HepG2 (cell line): ENCODE measurements around the gene TP73. TPM values are rescaled to one million over a fixed set of nuclear protein-coding genes. Genes with fewer than 3 reads are reported as not detected.
A peak's percentile ranks its signal among the peaks of the same experiment; 100 is the strongest.

ENCODE experiments used
- BCL6 ChIP-seq: IDR thresholded peaks from 2 replicates; pipeline ENCODE4 v1.6.1; 2016; ENCODE audit warnings: missing genetic modification reagents, missing compliant biosample characterization
- CREM ChIP-seq, 2 experiments: sonication (generic) in 1 of 2; formaldehyde crosslinking in 1 of 2; IDR thresholded peaks; 2 replicates each; pipeline versions ENCODE4 v1.4.0 to v1.6.1; 2016 to 2020; ENCODE audit warnings: antibody characterized with exemption in 1 of 2, mild to moderate bottlenecking in 1 of 2, missing genetic modification reagents in 1 of 2
- EED ChIP-seq: sonication (generic); formaldehyde crosslinking; IDR thresholded peaks from 2 replicates; pipeline ENCODE4 v1.5.0; 2020; ENCODE audit warnings: mild to moderate bottlenecking, missing genetic modification reagents
- FOXP1 ChIP-seq, 2 experiments: fragments of 450-650 bp in 1 of 2; IDR thresholded peaks; 2 replicates each; pipeline ENCODE4 v1.6.1; 2017 to 2018; ENCODE audit warnings: antibody characterized with exemption in 1 of 2
- HCFC1 ChIP-seq: fragments of 150-350 bp; IDR thresholded peaks from 2 replicates; pipeline ENCODE4 v1.6.1; 2014; ENCODE audit warnings: low read depth, low read length
- HNF4G ChIP-seq, 2 experiments: sonication (generic) in 1 of 2; formaldehyde crosslinking in 1 of 2; IDR thresholded peaks; 2 replicates each; pipeline versions ENCODE4 v1.4.0 to v1.6.1; 2011 to 2020; ENCODE audit warnings: borderline replicate concordance in 2 of 2, low read depth in 2 of 2, mild to moderate bottlenecking in 2 of 2, low read length in 1 of 2, missing genetic modification reagents in 1 of 2, moderate library complexity in 1 of 2
- KLF9 ChIP-seq: IDR thresholded peaks from 2 replicates; pipeline ENCODE4 v1.6.1; 2016; ENCODE audit warnings: low read depth
- MYC ChIP-seq: sonication (generic); formaldehyde crosslinking; IDR thresholded peaks from 2 replicates; pipeline ENCODE4 v1.9.0; 2021; ENCODE audit warnings: missing genetic modification reagents, borderline replicate concordance
- NCOA5 ChIP-seq: sonication (generic); formaldehyde crosslinking; IDR thresholded peaks from 2 replicates; pipeline ENCODE4 v1.4.0; 2020; ENCODE audit warnings: missing genetic modification reagents
- NR2F6 ChIP-seq, 2 experiments: IDR thresholded peaks; 2 replicates each; pipeline ENCODE4 v1.6.1; 2016; ENCODE audit warnings: antibody characterized with exemption in 1 of 2, mild to moderate bottlenecking in 1 of 2
- NRL ChIP-seq: sonication (generic); formaldehyde crosslinking; IDR thresholded peaks from 2 replicates; pipeline ENCODE4 v1.5.0; 2020; ENCODE audit warnings: missing genetic modification reagents, mild to moderate bottlenecking, moderate library complexity, borderline replicate concordance
- PCBP2 ChIP-seq: fragments of 200-400 bp; formaldehyde crosslinking; optimal IDR thresholded peaks from 2 replicates; pipeline ENCODE3; 2018; ENCODE audit warnings: low read length, low read depth; ENCODE audit not compliant: poor library complexity, severe bottlenecking
- SOX13 ChIP-seq, 3 experiments: fragments of 450-650 bp in 1 of 3; sonication (generic) in 1 of 3; formaldehyde crosslinking in 1 of 3; IDR thresholded peaks in 2 of 3; conservative IDR thresholded peaks in 1 of 3; 2 replicates each; pipeline versions ENCODE4 v1.5.0 to v1.6.1; 2016 to 2020; ENCODE audit warnings: antibody characterized with exemption in 1 of 3, mild to moderate bottlenecking in 1 of 3, missing compliant biosample characterization in 1 of 3, missing genetic modification reagents in 1 of 3, moderate library complexity in 1 of 3
- ZBTB38 ChIP-seq: sonication (generic); formaldehyde crosslinking; IDR thresholded peaks from 2 replicates; pipeline ENCODE4 v1.5.1; 2020; ENCODE audit warnings: mild to moderate bottlenecking, missing genetic modification reagents
- ZBTB7B ChIP-seq: sonication (generic); formaldehyde crosslinking; IDR thresholded peaks from 2 replicates; pipeline ENCODE4 v1.4.0; 2020; ENCODE audit warnings: missing genetic modification reagents
- ZNF605 ChIP-seq: sonication (generic); formaldehyde crosslinking; IDR thresholded peaks from 2 replicates; pipeline ENCODE4 v1.8.0; 2022; ENCODE audit warnings: mild to moderate bottlenecking, missing genetic modification reagents
- polyA plus RNA-seq, 8 experiments: library from polyadenylated mRNA; depleted of rRNA in 3 of 8; stranded (reverse) in 7 of 8; unstranded in 1 of 8; fragments of >200 nt; fragmentation: Illumina TruSeq in 4 of 8; extraction: Trizol in 4 of 8; gene quantifications; 2 replicates each; pipeline versions ENCODE4 v1.2.1 to v1.2.3, GENCODE V29; 2011 to 2016; ENCODE audit warnings: low read depth in 4 of 8, missing spikeins in 1 of 8, mixed read lengths in 1 of 8; ENCODE audit not compliant: insufficient read depth in 1 of 8
- total RNA-seq, 5 experiments: library from RNA; depleted of rRNA; stranded (reverse); fragments of >200 nt; fragmentation: Illumina TruSeq; extraction: Trizol; gene quantifications; 2 replicates each; pipeline ENCODE4 v1.2.3, GENCODE V29; 2016; ENCODE audit warnings: low read depth in 1 of 5
- TF ChIP-seq, protein P1 (sequence below): sonication (generic); formaldehyde crosslinking; IDR thresholded peaks from 2 replicates; pipeline ENCODE4 v1.8.0; 2023; ENCODE audit warnings: mild to moderate bottlenecking, missing genetic modification reagents
- TF ChIP-seq, protein P2 (sequence below): IDR thresholded peaks from 2 replicates; pipeline ENCODE4 v1.6.1; 2016; ENCODE audit warnings: low read depth, control low read depth
- TF ChIP-seq, protein P3 (sequence below): sonication (generic); formaldehyde crosslinking; IDR thresholded peaks from 2 replicates; pipeline ENCODE4 v1.5.1; 2020; ENCODE audit warnings: missing genetic modification reagents, mild to moderate bottlenecking, borderline replicate concordance
- TF ChIP-seq, protein P4 (sequence below): sonication (generic); formaldehyde crosslinking; IDR thresholded peaks from 2 replicates; pipeline ENCODE4 v1.5.0; 2020; ENCODE audit warnings: mild to moderate bottlenecking, missing genetic modification reagents, borderline replicate concordance

TP73 gene
- total and polyA plus RNA-seq, 2 of the 13 experiments (the other 11 are each of a cell fraction or from before 2014, with no cell fraction given): 0.49 to 1.1 TPM

DNA sequence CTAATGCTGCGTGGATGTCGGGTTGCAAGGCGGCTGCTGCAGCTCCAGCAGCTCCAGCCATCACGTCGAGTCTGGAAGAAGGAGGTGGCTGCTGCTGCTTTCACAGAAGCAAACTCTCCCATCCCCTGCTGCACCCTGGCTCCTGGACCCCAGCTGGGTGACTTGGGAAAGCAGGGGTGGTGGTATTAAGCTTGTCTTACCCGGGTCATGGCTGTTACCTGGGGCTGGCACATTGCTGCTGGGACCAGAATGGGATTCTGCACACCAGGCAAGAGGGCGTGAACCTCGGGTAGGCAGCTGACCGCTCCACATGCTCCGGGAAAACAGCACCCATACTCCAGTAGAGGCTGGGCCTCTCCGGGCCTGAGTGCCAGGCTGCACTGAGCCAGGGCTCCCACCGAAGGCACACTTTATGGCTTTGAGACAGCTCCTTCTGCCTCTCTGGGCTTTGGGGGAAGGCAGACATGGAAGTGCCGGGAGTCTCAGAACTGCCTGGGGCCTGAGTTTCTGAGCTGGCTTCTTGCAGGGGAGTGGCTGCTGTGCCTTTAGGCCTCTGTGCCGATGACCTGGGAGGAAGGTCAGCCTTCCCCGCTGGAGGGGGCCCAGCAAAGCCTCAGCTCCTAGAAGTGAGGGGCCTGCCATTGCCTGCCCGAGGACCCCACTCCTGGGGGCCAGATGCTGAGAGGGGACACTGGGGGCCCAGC is 121.4 kb downstream of the TP73 start (continued):
- peak; percentile 6; the same call in 1 of the 2 replicates for TF ChIP-seq HNF4G (IDR thresholded peaks at IDR 0.05; ENCODE audit: borderline replicate concordance, low read depth, low read length)
- TF ChIP-seq HNF4G (CRISPR knock-in tag; IDR thresholded peaks at IDR 0.05; ENCODE audit: borderline replicate concordance, low read depth): 0 out of 2 replicates have a peak, but pooled peaks have one; percentile 3
- TF ChIP-seq ZBTB38: peak; percentile 6; the same call in 1 of the 2 replicates
- TF ChIP-seq, protein P1, sequence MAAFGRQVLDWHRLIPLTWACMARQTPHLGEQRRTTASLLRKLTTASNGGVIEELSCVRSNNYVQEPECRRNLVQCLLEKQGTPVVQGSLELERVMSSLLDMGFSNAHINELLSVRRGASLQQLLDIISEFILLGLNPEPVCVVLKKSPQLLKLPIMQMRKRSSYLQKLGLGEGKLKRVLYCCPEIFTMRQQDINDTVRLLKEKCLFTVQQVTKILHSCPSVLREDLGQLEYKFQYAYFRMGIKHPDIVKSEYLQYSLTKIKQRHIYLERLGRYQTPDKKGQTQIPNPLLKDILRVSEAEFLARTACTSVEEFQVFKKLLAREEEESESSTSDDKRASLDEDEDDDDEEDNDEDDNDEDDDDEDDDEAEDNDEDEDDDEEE: 0 out of 2 replicates have a peak, but pooled peaks have one; percentile 58
- TF ChIP-seq, protein P2, sequence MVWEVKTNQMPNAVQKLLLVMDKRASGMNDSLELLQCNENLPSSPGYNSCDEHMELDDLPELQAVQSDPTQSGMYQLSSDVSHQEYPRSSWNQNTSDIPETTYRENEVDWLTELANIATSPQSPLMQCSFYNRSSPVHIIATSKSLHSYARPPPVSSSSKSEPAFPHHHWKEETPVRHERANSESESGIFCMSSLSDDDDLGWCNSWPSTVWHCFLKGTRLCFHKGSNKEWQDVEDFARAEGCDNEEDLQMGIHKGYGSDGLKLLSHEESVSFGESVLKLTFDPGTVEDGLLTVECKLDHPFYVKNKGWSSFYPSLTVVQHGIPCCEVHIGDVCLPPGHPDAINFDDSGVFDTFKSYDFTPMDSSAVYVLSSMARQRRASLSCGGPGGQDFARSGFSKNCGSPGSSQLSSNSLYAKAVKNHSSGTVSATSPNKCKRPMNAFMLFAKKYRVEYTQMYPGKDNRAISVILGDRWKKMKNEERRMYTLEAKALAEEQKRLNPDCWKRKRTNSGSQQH (CRISPR knock-in tag): no peak
- TF ChIP-seq HCFC1: no peak
- TF ChIP-seq CREM (IDR thresholded peaks at IDR 0.05): 0 out of 2 replicates have a peak, but pooled peaks have one; percentile 6
- no peak for TF ChIP-seq CREM (CRISPR knock-in tag; IDR thresholded peaks at IDR 0.05)
- 0 out of 2 replicates have a peak, but pooled peaks have one; percentile 15 for TF ChIP-seq EED (CRISPR knock-in tag)
- TF ChIP-seq NR2F6 (IDR thresholded peaks at IDR 0.05): peak; percentile 46; the same call in 1 of the 2 replicates
- no peak for TF ChIP-seq NR2F6 (CRISPR knock-in tag; IDR thresholded peaks at IDR 0.05)
- TF ChIP-seq KLF9 (CRISPR knock-in tag): 0 out of 2 replicates have a peak, but pooled peaks have one; percentile 9
- TF ChIP-seq, protein P3, sequence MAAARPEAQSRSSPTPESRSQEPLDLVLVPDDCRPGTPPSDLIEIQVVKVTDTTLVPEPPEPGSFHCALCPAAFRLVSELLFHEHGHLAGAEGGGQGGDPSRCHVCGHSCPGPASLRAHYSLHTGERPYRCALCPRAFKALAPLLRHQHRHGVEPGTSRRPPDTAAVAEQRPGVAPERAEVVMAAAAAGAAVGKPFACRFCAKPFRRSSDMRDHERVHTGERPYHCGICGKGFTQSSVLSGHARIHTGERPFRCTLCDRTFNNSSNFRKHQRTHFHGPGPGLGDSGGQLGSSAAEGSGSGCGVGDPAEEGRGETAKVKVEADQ (CRISPR knock-in tag): peak; percentile 51; the same call in 1 of the 2 replicates
- TF ChIP-seq BCL6: no peak
- 0 out of 2 replicates have a peak, but pooled peaks have one; percentile 42 for TF ChIP-seq ZNF605 (CRISPR knock-in tag)
- no peak for TF ChIP-seq PCBP2
- peak; percentile 38; the same call in 1 of the 2 replicates for TF ChIP-seq MYC
- TF ChIP-seq FOXP1 (IDR thresholded peaks at IDR 0.05): no peak
- TF ChIP-seq FOXP1 (CRISPR knock-in tag; IDR thresholded peaks at IDR 0.05): no peak
- TF ChIP-seq SOX13 (IDR thresholded peaks at IDR 0.05): no peak
- no peak for TF ChIP-seq SOX13 (CRISPR knock-in tag; conservative IDR thresholded peaks at IDR 0.05 in 1 of 2, IDR thresholded peaks at IDR 0.05 in 1 of 2)
- TF ChIP-seq, protein P4, sequence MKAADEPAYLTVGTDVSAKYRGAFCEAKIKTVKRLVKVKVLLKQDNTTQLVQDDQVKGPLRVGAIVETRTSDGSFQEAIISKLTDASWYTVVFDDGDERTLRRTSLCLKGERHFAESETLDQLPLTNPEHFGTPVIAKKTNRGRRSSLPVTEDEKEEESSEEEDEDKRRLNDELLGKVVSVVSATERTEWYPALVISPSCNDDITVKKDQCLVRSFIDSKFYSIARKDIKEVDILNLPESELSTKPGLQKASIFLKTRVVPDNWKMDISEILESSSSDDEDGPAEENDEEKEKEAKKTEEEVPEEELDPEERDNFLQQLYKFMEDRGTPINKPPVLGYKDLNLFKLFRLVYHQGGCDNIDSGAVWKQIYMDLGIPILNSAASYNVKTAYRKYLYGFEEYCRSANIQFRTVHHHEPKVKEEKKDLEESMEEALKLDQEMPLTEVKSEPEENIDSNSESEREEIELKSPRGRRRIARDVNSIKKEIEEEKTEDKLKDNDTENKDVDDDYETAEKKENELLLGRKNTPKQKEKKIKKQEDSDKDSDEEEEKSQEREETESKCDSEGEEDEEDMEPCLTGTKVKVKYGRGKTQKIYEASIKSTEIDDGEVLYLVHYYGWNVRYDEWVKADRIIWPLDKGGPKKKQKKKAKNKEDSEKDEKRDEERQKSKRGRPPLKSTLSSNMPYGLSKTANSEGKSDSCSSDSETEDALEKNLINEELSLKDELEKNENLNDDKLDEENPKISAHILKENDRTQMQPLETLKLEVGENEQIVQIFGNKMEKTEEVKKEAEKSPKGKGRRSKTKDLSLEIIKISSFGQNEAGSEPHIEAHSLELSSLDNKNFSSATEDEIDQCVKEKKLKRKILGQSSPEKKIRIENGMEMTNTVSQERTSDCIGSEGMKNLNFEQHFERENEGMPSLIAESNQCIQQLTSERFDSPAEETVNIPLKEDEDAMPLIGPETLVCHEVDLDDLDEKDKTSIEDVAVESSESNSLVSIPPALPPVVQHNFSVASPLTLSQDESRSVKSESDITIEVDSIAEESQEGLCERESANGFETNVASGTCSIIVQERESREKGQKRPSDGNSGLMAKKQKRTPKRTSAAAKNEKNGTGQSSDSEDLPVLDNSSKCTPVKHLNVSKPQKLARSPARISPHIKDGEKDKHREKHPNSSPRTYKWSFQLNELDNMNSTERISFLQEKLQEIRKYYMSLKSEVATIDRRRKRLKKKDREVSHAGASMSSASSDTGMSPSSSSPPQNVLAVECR (CRISPR knock-in tag): peak; percentile 45; the same call in 1 of the 2 replicates
- TF ChIP-seq NCOA5 (CRISPR knock-in tag): no peak
- peak; percentile 66 for TF ChIP-seq NRL (CRISPR knock-in tag)
- TF ChIP-seq ZBTB7B (CRISPR knock-in tag): no peak; the same call in 1 of the 2 replicates
